Measurements from ENCODE around the gene ZNF436.

ZNF436 gene

GRCh38 chr1:23369335-23370013 lies at the start of gene ZNF436:
Gene ZNF436 (minus strand): TSS chr1:23369836. CDS start chr1:23368005, 1,831 bp downstream.
- TF ChIP-seq GATA3 (IDR thresholded peaks at IDR 0.05; ENCODE audit: low read depth, low read length) (no peak), GATA2 (IDR thresholded peaks at IDR 0.05; ENCODE audit: low read depth, low read length) (no peak)

- TF ChIP-seq GATA2 (IDR thresholded peaks at IDR 0.05; ENCODE audit: low read depth, low read length) (no peak), GATA3 (IDR thresholded peaks at IDR 0.05; ENCODE audit: low read depth, low read length) (no peak)
Observed at GRCh38 chr1:23419180-23419579, 49.5 kb upstream of the ZNF436 start.

- TF ChIP-seq GATA3 (IDR thresholded peaks at IDR 0.05; ENCODE audit: low read depth, low read length) (no peak), GATA2 (IDR thresholded peaks at IDR 0.05; ENCODE audit: low read depth, low read length) (no peak)
Observed at GRCh38 chr1:23417570-23417969, 47.9 kb upstream of the ZNF436 start.

DNA sequence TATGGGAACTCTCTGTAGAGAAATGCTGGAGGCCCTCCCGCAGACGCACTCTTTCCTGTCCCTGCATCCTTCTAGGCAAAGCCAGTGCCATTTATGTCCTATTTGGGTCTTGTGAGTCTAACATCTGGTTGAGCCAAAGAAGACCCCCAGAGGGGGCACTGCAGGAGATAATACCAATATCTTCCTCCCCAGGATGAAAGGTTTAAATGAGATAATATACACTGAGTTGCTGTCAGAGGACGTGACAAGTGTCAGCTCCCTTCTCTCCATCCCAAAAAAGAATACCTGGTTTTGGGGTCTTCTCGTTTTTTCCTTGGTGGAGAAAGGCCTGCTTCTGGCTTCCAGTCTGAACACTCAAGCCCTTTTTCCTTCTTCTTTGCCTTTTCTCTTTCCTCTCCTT lies 47.3 kb upstream of the ZNF436 start:
- TF ChIP-seq GATA2 (IDR thresholded peaks at IDR 0.05; ENCODE audit: low read depth, low read length) (no peak), GATA3 (IDR thresholded peaks at IDR 0.05; ENCODE audit: low read depth, low read length) (no peak)

DNA sequence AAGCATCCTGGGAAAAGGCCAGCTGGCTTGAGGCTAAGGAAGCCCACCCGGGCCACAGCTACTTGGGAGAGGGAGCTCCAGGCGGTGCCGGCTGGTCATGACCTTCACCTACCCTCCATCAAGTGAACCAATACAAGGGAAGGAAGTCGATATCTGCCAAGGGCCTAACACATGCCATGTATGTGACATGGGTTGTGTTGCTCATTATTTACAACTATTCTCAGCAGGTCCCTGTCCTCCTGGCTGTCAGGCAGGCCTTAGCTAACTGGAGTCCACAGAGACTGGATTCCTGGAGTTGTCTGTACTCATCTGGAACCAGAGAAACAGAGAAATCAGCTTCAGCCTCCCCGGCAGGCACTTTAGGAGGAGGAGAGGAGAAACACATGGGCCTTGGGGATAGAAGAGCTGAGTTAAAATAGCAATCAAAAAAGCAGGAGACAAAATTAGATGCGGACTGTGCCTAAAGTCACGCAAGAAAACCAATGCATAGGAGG lies 39.2 kb upstream of the ZNF436 start:
- TF ChIP-seq GATA3 (IDR thresholded peaks at IDR 0.05; ENCODE audit: low read depth, low read length) (no peak), GATA2 (IDR thresholded peaks at IDR 0.05; ENCODE audit: low read depth, low read length) (no peak)

GRCh38 chr1:23407016-23407630 lies 37.5 kb upstream of the ZNF436 start:
- no peak for TF ChIP-seq GATA2 (IDR thresholded peaks at IDR 0.05; ENCODE audit: low read depth, low read length)
- TF ChIP-seq GATA3 (IDR thresholded peaks at IDR 0.05; ENCODE audit: low read depth, low read length): no peak

- no peak for TF ChIP-seq GATA2 (IDR thresholded peaks at IDR 0.05; ENCODE audit: low read depth, low read length)
- no peak for TF ChIP-seq GATA3 (IDR thresholded peaks at IDR 0.05; ENCODE audit: low read depth, low read length)
Observed at GRCh38 chr1:23405946-23406345, 36.3 kb upstream of the ZNF436 start.

- no peak for TF ChIP-seq GATA2 (IDR thresholded peaks at IDR 0.05; ENCODE audit: low read depth, low read length)
- no peak for TF ChIP-seq GATA3 (IDR thresholded peaks at IDR 0.05; ENCODE audit: low read depth, low read length)
Observed at GRCh38 chr1:23403735-23404486, 34.3 kb upstream of the ZNF436 start.

GRCh38 chr1:23403355-23403734 lies 33.7 kb upstream of the ZNF436 start:
- TF ChIP-seq GATA3 (IDR thresholded peaks at IDR 0.05; ENCODE audit: low read depth, low read length): no peak
- TF ChIP-seq GATA2 (IDR thresholded peaks at IDR 0.05; ENCODE audit: low read depth, low read length): no peak

DNA sequence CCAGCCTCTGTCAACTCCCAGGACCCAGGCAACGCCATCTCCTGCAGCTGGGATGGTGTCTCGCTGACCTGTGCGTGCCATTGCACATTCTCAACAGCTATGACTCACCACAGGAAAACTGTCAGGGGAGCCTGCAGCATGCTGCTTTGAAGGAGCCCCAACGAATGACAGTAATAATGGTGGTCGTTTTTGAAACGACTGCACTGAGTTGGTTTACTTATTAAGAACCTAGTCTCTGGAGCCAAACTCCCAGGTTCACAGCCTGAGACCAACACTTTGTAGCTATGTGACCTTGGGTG lies 33.4 kb upstream of the ZNF436 start:
- TF ChIP-seq GATA3 (IDR thresholded peaks at IDR 0.05; ENCODE audit: low read depth, low read length): no peak
- TF ChIP-seq GATA2 (IDR thresholded peaks at IDR 0.05; ENCODE audit: low read depth, low read length): no peak

- TF ChIP-seq GATA2 (IDR thresholded peaks at IDR 0.05; ENCODE audit: low read depth, low read length) (no peak), GATA3 (IDR thresholded peaks at IDR 0.05; ENCODE audit: low read depth, low read length) (no peak)
Observed at GRCh38 chr1:23402286-23403037, 32.8 kb upstream of the ZNF436 start.

DNA sequence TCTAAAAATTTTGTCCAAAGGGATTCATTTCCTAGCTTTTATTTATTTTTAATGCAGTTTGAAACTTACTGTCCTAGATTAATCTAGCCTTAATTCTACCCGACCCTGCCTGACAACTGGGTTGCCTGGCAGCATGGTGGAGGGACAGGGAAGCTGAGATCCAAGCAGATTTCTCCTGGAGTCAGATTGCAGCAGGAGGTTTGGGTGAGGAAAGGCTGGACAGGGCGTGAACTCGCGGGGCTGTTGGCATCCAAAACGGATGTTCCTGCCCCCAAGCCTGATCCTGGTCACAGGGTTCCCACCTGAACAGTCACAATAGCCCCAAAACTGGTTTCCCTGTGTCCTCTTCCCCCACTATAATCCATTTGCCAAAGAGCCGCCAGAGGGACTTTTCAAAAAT lies 31.7 kb upstream of the ZNF436 start:
- TF ChIP-seq GATA3 (IDR thresholded peaks at IDR 0.05; ENCODE audit: low read depth, low read length) (no peak), GATA2 (IDR thresholded peaks at IDR 0.05; ENCODE audit: low read depth, low read length) (no peak)

DNA sequence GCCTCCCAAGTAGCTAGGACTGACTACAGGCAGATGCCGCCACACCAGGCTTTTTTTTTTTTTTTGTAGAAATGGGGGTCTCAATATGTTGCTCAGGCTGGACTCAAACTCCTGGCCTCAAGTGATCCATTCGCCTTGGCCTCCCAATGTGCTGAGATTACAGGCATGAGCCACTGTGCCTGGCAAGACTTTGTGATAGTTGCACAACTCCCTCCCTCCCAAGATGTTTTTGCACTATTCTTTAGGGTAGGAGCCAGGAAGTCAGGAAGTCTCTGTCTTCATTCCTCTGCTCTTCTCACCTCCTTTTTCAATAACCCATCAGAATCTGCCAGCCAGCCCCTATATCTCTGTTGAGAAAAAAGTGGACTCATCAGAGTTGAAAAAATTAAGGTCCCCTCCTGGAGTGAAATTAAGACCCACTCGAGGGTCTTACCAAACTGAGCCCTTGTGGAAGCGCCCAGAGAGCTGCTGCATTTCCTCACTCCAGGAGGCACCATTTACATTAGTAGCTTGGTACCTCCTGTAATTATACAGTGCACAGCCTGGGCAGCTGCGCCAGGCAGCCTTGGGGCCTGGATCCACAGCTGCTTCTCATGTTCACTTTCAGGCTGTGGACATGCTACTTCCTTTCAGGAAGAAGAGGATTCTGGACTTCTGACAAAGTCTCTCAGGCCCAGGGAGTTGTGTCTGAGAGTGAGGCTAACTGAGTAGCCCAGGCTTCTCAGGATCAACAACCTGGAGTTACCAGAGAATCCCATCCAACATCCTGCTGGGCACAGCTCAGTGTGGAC lies 30.9 kb upstream of the ZNF436 start:
- TF ChIP-seq GATA3 (IDR thresholded peaks at IDR 0.05; ENCODE audit: low read depth, low read length) (no peak), GATA2 (IDR thresholded peaks at IDR 0.05; ENCODE audit: low read depth, low read length) (no peak)

All from SH-SY5Y (cell line).